Measurements from ENCODE around the gene ARMC3. TPM values are rescaled to one million over a fixed set of nuclear protein-coding genes. Genes with fewer than 3 reads are reported as not detected.
"Not testable (repeated sequence)": the region's sequence is repeated elsewhere in the genome, so short reads cannot be mapped to it uniquely, and the experiment has no call there.

ARMC3 gene
- total RNA-seq, 1 donor from 2014 or later = not detected

DNA sequence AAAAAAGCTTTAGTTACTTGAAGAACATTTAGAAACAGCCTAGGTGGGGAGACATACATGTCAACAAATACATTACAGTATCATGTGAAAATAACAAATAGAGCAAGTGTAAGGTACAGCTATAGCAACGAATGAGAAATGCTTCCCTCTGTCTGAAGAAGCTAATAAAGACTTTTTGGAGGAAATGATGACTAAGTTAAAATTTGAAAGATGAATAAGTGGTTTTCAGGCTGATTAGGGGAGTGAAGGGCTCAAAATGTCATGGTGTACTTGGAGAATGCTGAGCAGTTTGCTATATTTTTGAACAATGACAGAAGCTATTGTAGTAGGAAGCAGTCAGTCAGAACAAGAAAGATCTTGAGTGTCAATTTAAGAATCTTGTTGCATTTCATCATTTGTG, 2.8 kb upstream of the ARMC3 start:
- Mint-ChIP-seq H3K27ac (ENCODE audit: unreplicated experiment) (no peak overlapping the region), H3K4me1 (ENCODE audit: low read depth, unreplicated experiment) (no peaks in the 10 kb centered on the region), H3K36me3 (ENCODE audit: unreplicated experiment) (no peaks in the 10 kb centered on the region), H3K27me3 (ENCODE audit: unreplicated experiment) (no peaks in the 10 kb centered on the region), H3K9me3 (ENCODE audit: unreplicated experiment) (no peaks in the 10 kb centered on the region), H3K4me3 (ENCODE audit: unreplicated experiment) (no peak overlapping the region)
- no peak for DNase-seq
- TF ChIP-seq, protein P1, sequence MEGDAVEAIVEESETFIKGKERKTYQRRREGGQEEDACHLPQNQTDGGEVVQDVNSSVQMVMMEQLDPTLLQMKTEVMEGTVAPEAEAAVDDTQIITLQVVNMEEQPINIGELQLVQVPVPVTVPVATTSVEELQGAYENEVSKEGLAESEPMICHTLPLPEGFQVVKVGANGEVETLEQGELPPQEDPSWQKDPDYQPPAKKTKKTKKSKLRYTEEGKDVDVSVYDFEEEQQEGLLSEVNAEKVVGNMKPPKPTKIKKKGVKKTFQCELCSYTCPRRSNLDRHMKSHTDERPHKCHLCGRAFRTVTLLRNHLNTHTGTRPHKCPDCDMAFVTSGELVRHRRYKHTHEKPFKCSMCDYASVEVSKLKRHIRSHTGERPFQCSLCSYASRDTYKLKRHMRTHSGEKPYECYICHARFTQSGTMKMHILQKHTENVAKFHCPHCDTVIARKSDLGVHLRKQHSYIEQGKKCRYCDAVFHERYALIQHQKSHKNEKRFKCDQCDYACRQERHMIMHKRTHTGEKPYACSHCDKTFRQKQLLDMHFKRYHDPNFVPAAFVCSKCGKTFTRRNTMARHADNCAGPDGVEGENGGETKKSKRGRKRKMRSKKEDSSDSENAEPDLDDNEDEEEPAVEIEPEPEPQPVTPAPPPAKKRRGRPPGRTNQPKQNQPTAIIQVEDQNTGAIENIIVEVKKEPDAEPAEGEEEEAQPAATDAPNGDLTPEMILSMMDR (IDR thresholded peaks at IDR 0.05; ENCODE audit: partially characterized antibody, unreplicated experiment) = no peak

DNA sequence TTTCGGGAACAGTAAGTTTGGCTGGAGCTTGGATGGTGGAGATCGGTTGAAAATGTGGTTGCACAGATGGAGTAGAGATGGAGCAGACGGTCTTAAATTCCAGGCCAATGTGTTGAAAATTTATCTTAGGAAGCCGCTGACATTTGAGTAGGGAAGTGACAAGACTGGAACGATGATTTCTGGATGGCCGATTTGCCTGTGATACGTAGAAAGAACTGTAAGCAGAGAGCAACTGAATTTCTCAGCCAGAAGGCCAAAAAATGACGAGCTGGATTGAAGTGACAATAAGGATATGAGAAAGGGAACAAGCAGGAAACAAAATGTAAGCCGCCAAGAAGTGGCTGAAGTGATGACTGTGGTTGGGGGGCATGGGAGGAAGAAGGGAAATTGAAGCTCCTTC, 687 bp upstream of the ARMC3 start:
- H3K9me3 Mint-ChIP-seq (ENCODE audit: unreplicated experiment) = no peaks in the 10 kb centered on the region

DNA sequence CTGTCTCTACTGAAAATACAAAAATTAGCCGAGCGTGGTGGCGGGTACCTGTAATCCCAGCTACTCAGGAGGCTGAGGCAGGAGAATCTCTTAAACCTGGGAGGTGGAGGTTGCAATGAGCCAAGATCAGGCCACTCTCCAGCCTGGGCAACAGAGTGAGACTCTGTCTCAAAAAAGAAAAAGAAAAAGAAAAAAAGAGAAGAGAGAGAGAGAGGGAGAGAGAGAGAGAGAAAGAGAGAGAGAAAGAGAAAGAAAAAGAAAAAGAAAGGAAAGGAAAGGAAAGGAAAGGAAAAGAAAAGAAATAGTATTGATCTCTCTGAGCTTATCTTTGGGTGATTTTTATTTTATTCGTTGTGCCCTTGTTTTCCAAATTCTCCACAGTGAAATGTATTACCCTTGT, 1.2 kb downstream of the ARMC3 start:
- H3K4me1 Mint-ChIP-seq (ENCODE audit: low read depth, unreplicated experiment); H3K27me3 Mint-ChIP-seq (ENCODE audit: unreplicated experiment); H3K27ac Mint-ChIP-seq (ENCODE audit: unreplicated experiment); H3K4me3 Mint-ChIP-seq (ENCODE audit: unreplicated experiment); H3K36me3 Mint-ChIP-seq (ENCODE audit: unreplicated experiment); DNase-seq; H3K9me3 Mint-ChIP-seq (ENCODE audit: unreplicated experiment): not testable (repeated sequence)

More for the DNA sequence above, 687 bp upstream of the ARMC3 start:
- TF ChIP-seq, protein P1 (IDR thresholded peaks at IDR 0.05; ENCODE audit: partially characterized antibody, unreplicated experiment) = no peak
- Mint-ChIP-seq H3K27me3 (ENCODE audit: unreplicated experiment) (no peaks in the 10 kb centered on the region), H3K27ac (ENCODE audit: unreplicated experiment) (no peak overlapping the region), H3K4me3 (ENCODE audit: unreplicated experiment) (no peak overlapping the region), H3K4me1 (ENCODE audit: low read depth, unreplicated experiment) (no peaks in the 10 kb centered on the region), H3K36me3 (ENCODE audit: unreplicated experiment) (no peaks in the 10 kb centered on the region)
- no peak for DNase-seq

DNA sequence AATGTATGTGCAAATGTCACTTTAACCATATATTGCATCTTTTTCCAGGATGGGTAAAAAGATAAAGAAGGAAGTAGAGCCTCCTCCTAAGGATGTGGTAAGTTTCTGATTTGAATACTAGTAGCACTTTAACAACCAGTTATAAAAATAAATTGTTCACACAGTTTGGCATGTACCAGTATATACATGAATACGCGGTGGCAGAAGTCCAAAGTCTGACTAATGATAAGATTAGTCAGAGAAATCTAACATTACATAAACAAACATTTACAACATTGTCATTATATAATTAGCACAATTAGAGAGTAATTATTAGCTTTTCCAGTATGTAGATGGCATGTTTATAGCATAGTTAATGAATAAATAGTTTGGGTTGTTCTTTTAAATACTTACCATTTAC, 4.1 kb downstream of the ARMC3 start:
- Mint-ChIP-seq H3K9me3 (ENCODE audit: unreplicated experiment) (no peaks in the 10 kb centered on the region), H3K27me3 (ENCODE audit: unreplicated experiment) (no peaks in the 10 kb centered on the region), H3K4me3 (ENCODE audit: unreplicated experiment) (no peak overlapping the region), H3K36me3 (ENCODE audit: unreplicated experiment) (no peaks in the 10 kb centered on the region), H3K27ac (ENCODE audit: unreplicated experiment) (no peak overlapping the region), H3K4me1 (ENCODE audit: low read depth, unreplicated experiment) (peaks cover 6% of the 10 kb centered on the region)
- TF ChIP-seq, protein P1 (IDR thresholded peaks at IDR 0.05; ENCODE audit: partially characterized antibody, unreplicated experiment) = no peak
- no peak for DNase-seq

DNA sequence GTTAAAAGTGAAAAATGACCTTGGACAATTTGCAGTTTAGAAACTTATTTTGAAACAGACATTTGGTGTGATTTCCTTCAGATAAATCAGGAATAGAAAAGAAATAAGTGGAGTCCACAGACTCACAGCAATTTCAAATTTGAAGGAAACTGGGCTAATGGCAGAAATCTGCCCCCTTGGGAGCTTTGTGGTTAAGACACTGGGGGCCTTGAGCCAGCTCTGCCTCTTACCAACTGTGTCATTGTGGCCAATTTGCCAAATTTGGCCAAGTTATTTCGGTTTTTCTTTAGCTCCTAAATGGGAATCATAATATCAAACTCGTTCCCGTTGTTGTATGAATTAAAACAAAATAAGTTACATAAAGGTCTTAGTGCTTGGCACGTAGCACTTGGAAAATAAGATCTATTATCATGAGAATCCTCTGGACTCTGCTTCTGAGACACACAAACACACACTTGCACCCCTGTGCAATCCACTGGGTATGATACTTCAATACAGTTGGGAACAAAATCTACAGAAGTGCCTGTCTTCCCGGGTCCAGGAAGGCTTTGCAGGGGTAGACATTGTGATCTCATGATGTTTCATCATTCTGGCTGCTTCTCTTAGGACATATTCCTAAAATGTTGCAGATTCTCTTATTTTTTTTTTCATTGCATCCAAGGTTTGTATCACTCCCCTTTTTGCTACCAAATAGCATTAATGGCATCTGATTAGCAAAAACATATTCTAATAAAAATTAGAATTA, 4.9 kb downstream of the ARMC3 start:
- Mint-ChIP-seq H3K4me1 (ENCODE audit: low read depth, unreplicated experiment) (peaks cover 6% of the 10 kb centered on the region), H3K36me3 (ENCODE audit: unreplicated experiment) (no peaks in the 10 kb centered on the region), H3K9me3 (ENCODE audit: unreplicated experiment) (no peaks in the 10 kb centered on the region), H3K4me3 (ENCODE audit: unreplicated experiment) (no peak overlapping the region), H3K27ac (ENCODE audit: unreplicated experiment) (no peak overlapping the region), H3K27me3 (ENCODE audit: unreplicated experiment) (no peaks in the 10 kb centered on the region)
- DNase-seq = no peak
- TF ChIP-seq, protein P1 (IDR thresholded peaks at IDR 0.05; ENCODE audit: partially characterized antibody, unreplicated experiment) = no peak

Measured in glutamatergic neuron (in vitro differentiated cells).